ENCODE results near the gene ZNF462. TPM values are rescaled to one million over a fixed set of nuclear protein-coding genes. Genes with fewer than 3 reads are reported as not detected.
A peak's percentile ranks its signal among the peaks of the same experiment; 100 is the strongest.

ZNF462 gene
- total RNA-seq, 1 donor from 2014 or later: 4.2 TPM

- DNase-seq (ENCODE audit: low read depth in 2 of 2): no peak
Observed at GRCh38 chr9:106861640-106862109, 1.3 kb upstream of the ZNF462 start.

- DNase-seq (ENCODE audit: low read depth in 2 of 2): peak; percentile 25 to 46
Observed at GRCh38 chr9:106862110-106862820, 701 bp upstream of the ZNF462 start.

GRCh38 chr9:106864373-106865143 lies 1.6 kb downstream of the ZNF462 start:
- peak in 1 of 2 donors; percentile 20 for DNase-seq (ENCODE audit: low read depth in 2 of 2)

GRCh38 chr9:106866243-106866642 lies 3.3 kb downstream of the ZNF462 start:
- DNase-seq (ENCODE audit: low read depth in 2 of 2): no peak

GRCh38 chr9:106867286-106867685 lies 4.3 kb downstream of the ZNF462 start:
- DNase-seq (ENCODE audit: low read depth in 2 of 2): no peak

GRCh38 chr9:106868087-106868486 lies 5.1 kb downstream of the ZNF462 start:
- DNase-seq (ENCODE audit: low read depth in 2 of 2): no peak

GRCh38 chr9:106868565-106868964 lies 5.6 kb downstream of the ZNF462 start:
- DNase-seq (ENCODE audit: low read depth in 2 of 2): peak in 1 of 2 donors; percentile 10

- DNase-seq (ENCODE audit: low read depth in 2 of 2): peak in 1 of 2 donors; percentile 3
Observed at GRCh38 chr9:106869028-106869427, 6.1 kb downstream of the ZNF462 start.

GRCh38 chr9:106869458-106869857 lies 6.5 kb downstream of the ZNF462 start:
- peak; percentile 34 to 66 for DNase-seq (ENCODE audit: low read depth in 2 of 2)

GRCh38 chr9:106872641-106873040 lies 9.7 kb downstream of the ZNF462 start:
- DNase-seq (ENCODE audit: low read depth in 2 of 2): no peak

- no peak for DNase-seq (ENCODE audit: low read depth in 2 of 2)
Observed at GRCh38 chr9:106874031-106874430, 11.1 kb downstream of the ZNF462 start.

GRCh38 chr9:106874652-106875051 lies 11.7 kb downstream of the ZNF462 start:
- DNase-seq (ENCODE audit: low read depth in 2 of 2): no peak

- DNase-seq (ENCODE audit: low read depth in 2 of 2): peak; percentile 19 to 77
Observed at GRCh38 chr9:106875529-106875928, 12.6 kb downstream of the ZNF462 start.

- no peak for DNase-seq (ENCODE audit: low read depth in 2 of 2)
Observed at GRCh38 chr9:106877345-106877744, 14.4 kb downstream of the ZNF462 start.

- DNase-seq (ENCODE audit: low read depth in 2 of 2): no peak
Observed at GRCh38 chr9:106878081-106878837, 15.3 kb downstream of the ZNF462 start.

GRCh38 chr9:106878934-106879333 lies 16.0 kb downstream of the ZNF462 start:
- peak; percentile 91 to 93 for DNase-seq (ENCODE audit: low read depth in 2 of 2)

- no peak for DNase-seq (ENCODE audit: low read depth in 2 of 2)
Observed at GRCh38 chr9:106879439-106879882, 16.5 kb downstream of the ZNF462 start.

- DNase-seq (ENCODE audit: low read depth in 2 of 2): no peak
Observed at GRCh38 chr9:106880081-106880480, 17.1 kb downstream of the ZNF462 start.

- no peak for DNase-seq (ENCODE audit: low read depth in 2 of 2)
Observed at GRCh38 chr9:106880863-106881262, 17.9 kb downstream of the ZNF462 start.

GRCh38 chr9:106883030-106883429 lies 20.1 kb downstream of the ZNF462 start:
- DNase-seq (ENCODE audit: low read depth in 2 of 2): peak; percentile 34 to 59

GRCh38 chr9:106883626-106884190 lies 20.7 kb downstream of the ZNF462 start:
- peak in 1 of 2 donors; percentile 8 for DNase-seq (ENCODE audit: low read depth in 2 of 2)

Data from lung microvascular endothelial cell (primary cell).